Skin epidermis (tissue), 12 donors: Measurements from ENCODE around the gene C14orf180.

Experiments
- H3K27ac ChIP-seq, 21 experiments: fragments of 200-600 bp; sonication (generic) in 11 of 21; one replicate each; pipeline ENCODE4 v1.5.0; 2020; ENCODE audit warnings: mild to moderate bottlenecking in 3 of 21, inconsistent platforms in 2 of 21, moderate library complexity in 2 of 21
- H3K4me3 ChIP-seq, 7 experiments: fragments of 200-600 bp; sonication (generic) in 2 of 7; one replicate each; pipeline ENCODE4 v1.5.0; 2020; ENCODE audit warnings: inconsistent platforms in 2 of 7, mild to moderate bottlenecking in 2 of 7, moderate library complexity in 1 of 7

The C14orf180 gene

DNA sequence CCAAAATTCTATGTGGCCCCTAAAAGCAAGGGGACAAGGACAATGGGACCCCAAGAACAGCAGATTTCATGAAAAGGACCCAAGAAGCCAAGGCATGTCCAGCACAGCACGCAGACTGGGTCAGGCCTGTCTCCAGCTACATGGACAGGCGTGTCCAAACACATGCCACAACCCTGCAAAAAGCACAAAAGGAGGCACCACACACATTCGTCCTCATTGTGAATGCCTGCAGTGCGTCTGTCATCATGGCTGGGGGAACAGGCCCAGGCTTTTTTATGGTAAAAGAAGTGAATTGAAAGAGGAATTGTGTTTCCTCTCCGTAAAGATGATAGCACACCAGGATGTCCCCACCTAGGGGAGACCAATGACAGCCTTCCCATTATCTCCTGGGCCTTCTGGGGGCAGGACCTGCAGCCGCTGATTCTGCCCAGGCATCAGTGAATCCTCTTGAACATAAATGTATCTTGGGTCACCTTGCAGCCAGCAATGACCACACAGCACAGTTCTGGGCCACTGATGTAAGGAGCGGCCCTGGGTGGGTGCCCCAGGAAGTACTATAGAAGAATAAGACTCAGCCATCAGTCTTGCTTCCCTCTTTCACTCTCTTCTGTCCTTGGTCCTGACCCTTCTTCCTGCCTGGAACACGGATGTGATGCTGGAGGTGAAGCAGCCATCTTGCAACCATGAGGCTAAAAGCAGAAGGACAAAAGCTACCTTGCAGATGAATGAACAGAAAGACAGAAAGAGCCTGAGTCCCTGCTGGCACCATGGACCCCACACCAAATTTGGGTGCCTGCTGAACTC is 29.8 kb upstream of the C14orf180 start:
- Histone ChIP-seq H3K4me3 (no peak overlapping the region), H3K27ac (no peak overlapping the region)

DNA sequence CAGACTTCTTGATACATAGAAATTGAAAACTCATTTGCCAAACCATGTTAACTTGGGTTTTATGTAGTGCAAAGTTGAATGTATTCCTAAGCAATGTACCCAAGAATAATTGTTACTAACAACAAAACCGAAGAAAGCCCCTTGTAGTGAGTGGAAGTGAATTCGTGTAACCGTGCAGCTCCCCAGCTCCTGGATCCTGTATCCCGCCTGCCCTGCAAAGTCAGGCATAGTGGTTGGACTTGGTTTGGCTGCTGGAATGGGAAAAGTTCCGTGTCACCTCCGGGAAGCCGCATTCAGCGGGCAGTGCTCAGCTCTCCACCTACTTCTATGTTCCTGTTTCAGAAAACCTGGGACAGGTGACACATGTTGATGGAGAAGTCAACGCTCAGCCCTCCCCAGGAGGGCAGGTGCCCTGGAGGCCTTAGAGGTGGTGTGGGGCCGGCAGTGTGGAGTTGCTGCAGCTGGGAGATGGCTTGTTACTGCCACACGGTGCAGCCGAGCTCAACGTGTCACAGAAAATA is 29.2 kb upstream of the C14orf180 start:
- no peak overlapping the region for H3K4me3 ChIP-seq
- H3K27ac ChIP-seq = no peak overlapping the region

DNA sequence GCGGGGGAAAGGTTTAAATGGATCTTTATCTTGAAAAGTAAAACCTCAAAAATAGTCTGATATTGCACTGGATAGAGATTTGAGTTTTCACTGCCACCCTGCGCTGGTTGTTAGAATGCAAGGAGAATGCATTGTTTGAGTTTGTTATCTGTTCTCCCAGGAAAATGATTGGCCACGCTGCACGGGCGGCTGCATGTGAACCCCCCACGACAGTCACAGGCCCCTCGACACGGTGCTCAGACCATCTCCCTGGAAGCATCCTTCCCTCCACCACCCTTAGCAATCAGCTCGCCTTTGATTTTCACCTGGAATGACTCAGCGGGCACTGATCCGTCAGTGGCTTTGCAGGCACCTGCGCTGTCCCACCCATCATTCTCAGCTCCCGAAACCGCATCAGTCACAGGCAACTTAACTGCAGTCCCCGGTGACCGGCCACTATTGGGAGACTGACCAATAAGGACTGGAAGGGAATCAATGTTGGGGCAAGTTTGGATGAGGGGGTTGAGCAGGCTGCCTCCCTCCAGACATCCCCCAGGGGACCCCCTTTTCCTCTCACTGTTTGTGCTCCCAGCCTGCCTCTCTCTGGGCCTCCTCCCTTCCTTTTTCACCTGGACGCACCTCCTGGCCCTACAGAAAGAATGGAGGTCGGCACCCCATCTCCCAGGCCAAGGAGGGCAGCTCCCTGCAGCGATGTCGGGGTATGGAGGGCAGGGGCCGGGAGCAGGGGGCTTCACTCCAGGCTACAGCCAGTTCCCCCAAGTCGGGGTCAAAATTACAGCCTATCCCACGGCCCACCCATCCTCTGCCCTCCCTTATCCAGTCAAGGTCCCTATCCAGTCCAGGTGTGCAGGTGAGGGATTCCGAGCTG is 28.5 kb upstream of the C14orf180 start:
- Histone ChIP-seq H3K4me3 (no peak overlapping the region), H3K27ac (no peak overlapping the region)

DNA sequence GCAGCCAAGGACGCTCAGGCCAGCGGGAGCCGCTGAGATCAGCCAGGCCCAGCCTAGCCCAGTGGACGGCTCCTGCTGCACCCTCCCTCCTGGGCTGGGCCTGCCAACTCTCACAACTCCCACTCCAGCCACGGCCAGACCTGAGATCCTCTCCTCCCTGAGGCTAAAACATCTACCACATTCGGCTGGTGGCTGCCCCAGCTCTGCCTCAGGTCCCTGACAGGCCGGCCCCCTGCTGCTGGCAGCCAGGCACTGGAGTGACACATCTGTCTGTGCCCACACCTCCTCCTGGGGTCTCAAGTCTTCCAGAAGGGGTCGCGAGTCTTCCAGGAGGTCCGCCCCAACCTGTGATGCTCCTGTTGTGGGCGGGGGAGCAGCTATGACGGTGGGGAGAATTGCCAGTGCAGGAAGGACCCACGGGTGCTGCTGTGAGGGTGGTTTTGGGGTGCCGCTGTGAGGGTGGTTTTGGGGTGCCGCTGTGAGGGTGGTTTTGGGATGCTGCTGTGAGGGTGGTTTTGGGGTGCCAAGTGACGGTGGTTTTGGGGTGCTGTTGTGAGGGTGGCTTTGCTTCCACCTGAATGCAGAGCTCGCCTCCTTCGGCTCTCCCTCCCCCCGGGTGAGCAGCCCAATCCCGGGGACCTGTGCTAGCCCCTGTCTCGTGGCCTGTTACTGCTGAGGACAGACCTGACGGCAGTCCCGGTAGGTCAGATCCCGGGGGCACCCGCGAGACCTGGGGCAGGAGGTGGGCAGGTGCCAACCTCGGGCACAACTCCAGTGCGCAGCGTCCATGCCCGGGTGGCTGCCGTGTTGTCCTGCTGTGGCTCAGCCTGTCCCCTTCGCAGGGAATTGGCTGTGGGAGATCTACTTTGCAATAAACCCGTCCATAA is 27.5 kb upstream of the C14orf180 start:
- no peak overlapping the region for H3K27ac ChIP-seq
- H3K4me3 ChIP-seq = no peak overlapping the region

DNA sequence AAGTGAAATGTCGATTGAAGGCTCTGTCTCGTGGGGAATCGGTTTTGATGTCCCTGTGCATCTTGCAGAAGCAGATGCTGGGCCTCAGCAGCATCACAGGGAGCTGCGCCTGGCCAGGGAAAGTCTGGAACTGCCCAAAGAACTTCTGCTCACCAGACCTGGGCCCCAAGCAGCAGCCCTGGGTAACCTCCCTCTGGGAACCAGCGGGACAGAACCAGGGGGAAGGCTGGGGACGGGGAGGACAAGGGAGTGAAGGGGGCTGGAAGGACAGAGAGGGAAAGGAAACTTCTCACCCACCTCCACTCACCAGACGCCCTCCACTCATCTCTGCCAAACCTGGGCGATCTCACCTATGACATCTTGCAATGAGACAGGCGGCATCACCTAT is 26.8 kb upstream of the C14orf180 start:
- H3K27ac ChIP-seq = no peak overlapping the region
- no peak overlapping the region for H3K4me3 ChIP-seq

DNA sequence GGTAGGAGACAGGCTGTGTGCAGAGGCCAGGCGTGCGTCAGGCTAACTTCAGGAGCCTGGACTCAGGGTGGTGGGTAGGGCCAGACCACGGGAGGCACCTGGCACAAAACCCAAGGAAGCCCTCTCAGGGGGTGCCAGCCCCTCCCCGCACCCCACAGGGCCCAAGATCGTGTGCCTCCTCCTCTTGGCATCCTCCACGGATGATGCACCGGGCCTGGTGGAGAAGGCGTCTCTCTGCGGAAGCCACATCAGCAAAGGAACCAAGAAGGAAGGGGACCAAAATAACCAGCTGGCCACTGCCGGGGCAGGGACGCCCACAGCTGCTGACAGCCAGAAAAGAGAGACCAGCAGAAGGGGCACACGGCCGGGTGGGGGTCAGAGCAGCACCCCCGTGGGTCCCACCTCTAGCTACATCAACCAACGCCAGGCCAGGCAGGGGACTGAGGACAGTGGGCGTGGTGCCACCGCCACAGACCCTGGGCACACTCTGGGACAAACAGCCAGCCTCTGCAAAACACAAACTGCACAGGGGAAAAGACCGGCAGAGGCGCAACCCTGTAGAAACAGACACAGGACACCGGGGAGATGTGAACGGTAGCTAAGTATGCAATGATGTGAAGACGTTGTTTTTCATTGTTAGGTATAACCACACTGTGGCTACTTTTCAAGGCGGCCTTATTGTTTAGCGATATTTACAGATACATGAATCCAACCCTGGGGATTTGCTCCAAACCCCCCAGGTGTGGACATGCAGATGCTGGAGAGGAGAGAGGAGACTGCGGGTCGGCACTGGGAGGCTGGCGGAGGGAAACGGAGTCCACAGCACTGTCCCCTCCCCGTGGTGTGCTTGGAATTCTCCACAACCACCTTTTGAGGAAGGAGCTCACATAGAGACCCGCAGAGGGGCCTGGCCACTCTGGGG is 26.1 kb upstream of the C14orf180 start:
- Histone ChIP-seq H3K4me3 (no peak overlapping the region), H3K27ac (no peak overlapping the region)

DNA sequence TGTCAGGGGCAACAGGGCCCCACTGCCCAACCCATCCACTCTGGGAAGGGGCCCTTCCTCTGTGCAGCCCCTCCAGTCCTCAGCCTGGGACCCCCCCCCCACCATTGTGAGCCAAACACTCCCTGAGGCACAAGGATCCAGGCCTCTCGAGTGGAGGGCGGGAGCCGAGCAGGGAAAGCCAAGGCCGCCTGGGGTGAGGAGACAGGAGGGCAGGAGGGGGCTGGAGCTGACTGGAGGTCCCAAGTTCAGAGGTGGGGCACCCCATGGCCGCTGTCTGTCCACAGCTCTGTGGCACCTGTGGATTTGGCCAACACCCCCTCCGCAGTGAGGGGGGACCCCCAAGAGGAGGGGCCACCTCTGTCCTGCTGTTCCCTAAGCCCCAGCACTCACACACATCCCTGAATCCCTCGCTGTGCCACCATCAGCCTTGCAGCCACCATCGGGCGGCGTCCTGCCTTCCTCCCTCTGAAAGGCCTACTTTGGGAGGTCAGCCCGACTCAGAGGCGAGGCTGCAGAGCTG is 25.4 kb upstream of the C14orf180 start:
- Histone ChIP-seq H3K27ac (no peak overlapping the region), H3K4me3 (no peak overlapping the region)

DNA sequence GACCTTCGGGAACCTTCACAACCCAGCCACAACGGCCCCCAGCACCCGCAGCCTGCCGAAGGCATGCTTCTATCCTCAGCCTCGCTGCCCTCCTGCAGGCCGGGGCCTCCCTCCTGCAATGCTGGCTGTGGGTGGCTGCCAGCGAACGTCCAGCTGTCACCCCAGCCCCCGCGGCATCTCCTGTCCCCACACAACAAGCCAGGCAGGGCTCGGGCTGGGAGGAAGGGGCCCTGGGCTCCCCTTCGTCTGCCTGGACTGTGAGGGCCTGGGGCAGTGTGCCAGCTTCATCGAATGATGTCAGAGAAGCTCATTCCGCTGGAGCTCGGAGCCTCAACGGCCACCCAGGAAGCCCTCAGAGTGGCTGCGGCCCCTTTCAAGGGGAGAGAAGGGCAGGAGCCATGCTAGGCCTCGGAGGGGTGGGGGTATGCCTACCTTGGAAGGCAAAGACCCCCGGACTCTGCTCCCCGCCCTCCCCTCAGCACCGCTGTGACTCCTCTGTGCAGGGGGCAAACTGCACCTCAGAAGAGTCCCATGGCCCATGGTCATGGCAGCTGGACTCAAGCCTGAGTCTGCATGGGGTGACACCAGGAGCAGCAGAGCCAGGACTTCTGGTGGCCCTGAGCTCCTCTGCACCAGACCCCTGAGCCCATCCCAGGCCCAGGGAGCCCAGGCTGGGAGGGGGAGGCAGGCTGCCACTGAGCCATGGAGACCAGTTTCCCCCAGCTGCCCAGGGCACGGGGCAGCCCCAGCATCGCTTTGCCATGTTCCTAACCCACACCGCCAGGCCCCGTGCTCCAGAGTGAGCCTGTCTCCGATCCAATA is 24.7 kb upstream of the C14orf180 start:
- no peak overlapping the region for H3K27ac ChIP-seq
- H3K4me3 ChIP-seq = no peak overlapping the region

DNA sequence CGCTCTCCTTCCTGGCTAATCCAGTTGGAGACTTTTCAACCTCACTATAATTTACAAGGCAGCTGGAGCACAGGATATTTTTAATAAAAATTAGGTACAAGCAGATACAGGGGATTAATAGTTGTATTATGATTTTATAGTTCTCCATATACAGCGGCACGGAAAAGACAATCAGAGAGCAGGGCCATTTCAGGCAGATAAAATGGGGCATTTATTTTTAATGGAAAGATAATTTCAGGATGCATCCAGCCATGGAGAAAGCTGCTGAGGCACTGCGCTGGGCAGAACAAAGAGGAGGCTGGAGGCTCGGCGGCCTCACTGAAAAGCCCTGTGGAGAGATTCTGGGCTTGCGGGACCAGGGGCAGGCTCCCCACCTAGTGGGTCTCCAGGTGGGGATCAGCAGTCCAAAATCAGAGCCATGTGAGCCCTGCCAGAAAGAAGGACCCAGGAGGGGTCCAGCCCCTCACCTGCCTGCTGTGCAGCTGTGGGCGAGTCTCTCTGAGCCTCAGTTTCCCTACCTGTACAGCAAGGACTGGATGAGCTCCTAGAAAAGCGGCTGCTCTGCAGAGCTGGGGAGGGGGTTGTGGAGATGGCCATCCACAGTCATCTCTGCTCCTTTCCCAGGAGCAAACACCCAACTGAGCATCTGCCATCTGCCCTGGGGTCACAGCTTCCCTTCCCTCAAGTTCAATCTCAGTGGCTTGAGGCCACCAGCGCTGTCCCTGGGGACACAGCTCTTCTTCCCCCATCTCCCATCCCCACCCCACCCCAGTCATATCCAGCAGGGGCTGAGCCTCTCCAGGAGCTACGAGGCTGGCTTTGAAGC is 23.9 kb upstream of the C14orf180 start:
- Histone ChIP-seq H3K27ac (no peak overlapping the region), H3K4me3 (no peak overlapping the region)

DNA sequence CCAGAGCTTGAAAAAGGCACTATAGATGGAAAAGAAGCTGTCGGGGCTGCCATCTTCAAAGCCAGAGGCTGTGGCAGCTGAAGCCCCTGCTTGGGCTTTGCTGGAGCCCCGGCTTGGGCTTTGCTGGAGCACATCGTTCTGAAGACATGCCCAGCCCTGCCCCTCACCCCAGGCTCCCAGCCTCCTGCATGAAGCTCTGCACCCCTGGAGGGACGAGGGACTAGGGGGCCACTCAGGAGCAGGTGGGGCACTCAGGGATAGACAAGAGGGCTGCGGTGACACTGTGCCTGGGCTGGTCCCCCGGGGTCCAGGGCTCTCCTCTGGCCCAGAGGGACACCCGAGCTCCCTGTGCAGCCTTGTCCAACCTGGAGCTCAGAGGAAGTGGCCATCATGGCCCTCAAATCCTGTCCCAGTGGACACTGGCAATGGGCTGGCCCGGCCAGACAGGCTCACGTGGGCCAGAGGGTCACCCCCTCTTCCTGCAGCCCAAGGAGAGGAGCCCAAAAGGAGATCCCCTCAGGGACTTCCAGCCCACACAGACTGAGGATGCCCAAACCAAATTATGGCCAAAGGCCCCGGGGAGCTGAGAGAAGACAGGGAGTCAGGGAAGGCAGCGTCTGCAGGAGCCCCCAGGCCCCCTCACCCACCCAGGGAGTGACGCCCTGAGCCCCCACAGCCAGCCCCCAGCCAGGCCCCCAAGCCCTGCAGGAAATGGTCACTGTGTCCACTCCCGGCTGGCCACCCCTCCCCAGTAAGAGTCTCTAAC is 23.1 kb upstream of the C14orf180 start:
- no peak overlapping the region for H3K4me3 ChIP-seq
- H3K27ac ChIP-seq = no peak overlapping the region

DNA sequence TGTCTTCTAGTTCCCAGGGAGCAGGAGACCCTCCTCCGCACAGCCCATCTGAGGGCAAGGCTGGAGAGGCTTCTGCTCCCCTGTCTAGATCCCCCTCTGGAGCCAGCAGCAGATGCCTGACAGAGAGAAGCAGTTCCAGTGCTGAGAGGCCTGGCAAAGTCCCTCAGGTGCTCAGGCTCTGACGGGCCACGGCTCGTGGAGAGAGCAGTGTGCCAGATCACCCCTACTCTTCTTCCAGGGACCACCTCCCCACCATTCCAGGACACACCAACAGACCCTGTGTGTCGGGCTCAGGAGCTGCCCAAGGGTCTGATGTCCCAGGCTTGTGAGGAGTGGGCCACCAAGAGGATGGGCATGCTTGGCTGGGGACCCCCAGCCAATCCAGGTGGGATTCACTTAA is 22.5 kb upstream of the C14orf180 start:
- Histone ChIP-seq H3K27ac (no peak overlapping the region), H3K4me3 (no peak overlapping the region)

DNA sequence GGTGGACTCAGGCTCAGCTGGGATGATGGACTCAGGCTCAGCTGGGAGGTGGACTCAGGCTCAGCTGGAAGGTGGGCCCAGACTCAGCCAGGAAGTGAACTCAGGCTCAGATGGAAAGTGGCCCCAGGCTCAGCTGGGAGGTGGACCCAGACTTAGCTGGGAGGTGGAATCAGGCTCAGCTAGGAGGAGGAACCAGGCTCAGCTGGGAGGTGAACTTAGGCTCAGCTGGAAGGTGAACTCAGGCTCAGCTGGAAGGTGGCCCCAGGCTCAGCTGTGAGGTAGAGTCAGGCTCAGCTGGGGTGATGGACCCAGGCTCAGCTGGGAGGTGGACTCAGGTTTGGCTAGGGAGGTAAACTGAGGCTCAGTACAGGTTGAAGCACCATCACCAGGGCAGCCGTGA is 21.8 kb upstream of the C14orf180 start:
- Histone ChIP-seq H3K27ac (no peak overlapping the region), H3K4me3 (no peak overlapping the region)

DNA sequence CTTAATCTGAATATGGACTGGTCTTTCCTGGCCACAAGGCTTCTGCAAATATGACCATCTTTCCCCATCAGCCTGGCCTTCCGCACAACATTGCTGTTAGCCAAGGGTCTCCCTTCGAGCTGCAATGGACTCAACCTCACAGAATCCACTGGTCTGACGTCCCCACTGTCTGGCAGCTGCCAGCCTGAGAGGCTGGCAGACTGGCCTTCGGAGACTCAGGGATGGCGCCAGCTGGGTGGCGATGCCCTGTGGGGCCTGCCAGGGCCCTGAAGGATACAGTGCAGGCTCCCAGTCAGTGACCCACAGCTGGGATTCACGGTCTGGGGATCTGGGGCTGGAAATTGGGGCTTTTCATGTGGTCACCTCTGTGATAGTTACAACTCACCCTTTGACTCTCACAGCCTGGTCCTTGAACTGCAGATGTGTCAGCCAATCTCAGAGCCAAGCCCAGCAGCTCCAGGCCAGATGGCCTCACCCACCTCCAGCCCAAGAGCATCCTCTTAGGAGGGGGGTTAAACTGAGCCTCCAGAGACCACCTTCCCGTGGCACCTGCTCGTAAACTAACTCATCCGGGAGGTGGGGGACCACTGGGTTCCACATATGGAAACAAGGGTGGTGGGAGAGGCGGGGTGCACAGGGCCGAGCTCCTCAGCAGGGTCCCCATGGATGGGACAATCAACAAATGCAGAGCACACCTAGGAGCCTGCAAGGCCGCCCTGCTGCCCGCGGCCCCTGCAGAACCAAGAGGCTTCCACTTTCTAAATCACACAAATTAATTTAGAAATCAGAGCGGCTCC is 21.1 kb upstream of the C14orf180 start:
- Histone ChIP-seq H3K4me3 (no peak overlapping the region), H3K27ac (no peak overlapping the region)

DNA sequence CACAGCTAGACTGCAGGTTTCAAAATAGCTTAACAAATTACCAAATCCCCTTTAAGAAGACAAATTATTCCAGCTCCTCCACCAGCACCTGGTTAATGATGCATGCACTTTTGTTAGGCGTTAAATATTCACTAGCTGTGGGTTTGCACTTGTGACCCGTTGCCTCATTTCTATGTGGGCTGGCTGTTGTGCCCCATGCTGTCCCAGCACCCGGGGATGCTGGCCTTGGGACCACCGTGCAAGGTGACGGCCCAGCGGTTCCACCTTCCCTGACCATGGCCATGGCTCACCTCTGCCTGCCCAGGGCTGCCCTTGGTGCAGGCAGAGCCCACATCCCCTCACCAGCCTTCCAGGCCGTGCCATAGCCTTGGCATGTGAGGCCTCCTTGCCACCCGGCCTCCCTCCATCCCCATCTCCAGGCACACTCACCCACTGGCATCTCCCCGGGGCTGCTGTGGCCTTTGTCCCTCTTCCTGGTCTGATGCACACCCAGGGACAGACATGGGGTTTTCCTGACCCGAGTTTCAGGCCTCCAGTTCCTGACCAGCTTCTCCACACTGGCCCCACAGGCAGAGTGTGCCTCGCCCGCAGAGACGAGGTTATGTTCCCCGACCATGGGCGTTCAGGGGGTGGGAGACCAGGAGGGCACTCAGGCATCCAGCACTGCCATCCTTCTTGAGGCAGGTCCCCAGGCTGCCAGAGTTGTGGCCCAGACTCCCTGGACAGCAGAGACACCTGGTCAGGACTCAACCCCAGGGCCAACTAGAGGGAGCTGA is 20.3 kb upstream of the C14orf180 start:
- Histone ChIP-seq H3K4me3 (no peak overlapping the region), H3K27ac (no peak overlapping the region)
